Measurements from ENCODE around the gene C4A.
"Not testable (repeated sequence)": the region's sequence is repeated elsewhere in the genome, so short reads cannot be mapped to it uniquely, and the experiment has no call there.

Gene C4A

GRCh38 chr6:31981744-31982143 is at the start of gene C4A:
Gene C4A, plus strand, starts transcription at chr6:31982057. Its CDS starts 51 bp downstream, at chr6:31982108.
- not testable (repeated sequence) for DNase-seq (ENCODE audit: low read depth)

- DNase-seq (ENCODE audit: low read depth) = not testable (repeated sequence)
These were observed 49.7 kb upstream of the C4A start for GRCh38 chr6:31932137-31932536.

GRCh38 chr6:31933537-31933936 is 48.3 kb upstream of the C4A start:
- no peak for DNase-seq (ENCODE audit: low read depth)

- no peak for DNase-seq (ENCODE audit: low read depth)
These were observed 46.8 kb upstream of the C4A start for GRCh38 chr6:31935021-31935420.

GRCh38 chr6:31935823-31936222 is 46.0 kb upstream of the C4A start:
- DNase-seq (ENCODE audit: low read depth) = no peak

- DNase-seq (ENCODE audit: low read depth) = no peak
These were observed 41.6 kb upstream of the C4A start for GRCh38 chr6:31940256-31940664.

GRCh38 chr6:31943742-31944141 is 38.1 kb upstream of the C4A start:
- no peak for DNase-seq (ENCODE audit: low read depth)

- no peak for DNase-seq (ENCODE audit: low read depth)
These were observed 36.7 kb upstream of the C4A start for GRCh38 chr6:31945154-31945506.

GRCh38 chr6:31945507-31946369 is 36.1 kb upstream of the C4A start, which contains the start of gene CFB:
Gene CFB, plus strand, starts transcription at chr6:31946095. Its CDS starts 127 bp downstream, at chr6:31946222.
- DNase-seq (ENCODE audit: low read depth) = peak; percentile 90

- no peak for DNase-seq (ENCODE audit: low read depth)
These were observed 35.4 kb upstream of the C4A start for GRCh38 chr6:31946370-31946885.

- no peak for DNase-seq (ENCODE audit: low read depth)
These were observed 34.7 kb upstream of the C4A start for GRCh38 chr6:31947070-31947675.

GRCh38 chr6:31947864-31948263 is 34.0 kb upstream of the C4A start:
- DNase-seq (ENCODE audit: low read depth) = no peak

GRCh38 chr6:31948306-31948705 is 33.6 kb upstream of the C4A start:
- no peak for DNase-seq (ENCODE audit: low read depth)

- peak; percentile 23 for DNase-seq (ENCODE audit: low read depth)
These were observed 33.0 kb upstream of the C4A start for GRCh38 chr6:31948753-31949413.

GRCh38 chr6:31949926-31950548 is 31.8 kb upstream of the C4A start:
- DNase-seq (ENCODE audit: low read depth) = no peak

GRCh38 chr6:31952140-31952805 is 29.6 kb upstream of the C4A start:
- peak; percentile 55 for DNase-seq (ENCODE audit: low read depth)

GRCh38 chr6:31952890-31953289 is 29.0 kb upstream of the C4A start:
- DNase-seq (ENCODE audit: low read depth) = no peak

GRCh38 chr6:31954511-31954910 is 27.3 kb upstream of the C4A start:
- DNase-seq (ENCODE audit: low read depth) = no peak

- DNase-seq (ENCODE audit: low read depth) = no peak
These were observed 25.1 kb upstream of the C4A start for GRCh38 chr6:31956796-31957195.

- no peak for DNase-seq (ENCODE audit: low read depth)
These were observed 23.5 kb upstream of the C4A start for GRCh38 chr6:31958412-31958740.

Measured in amniotic epithelial cell (primary cell).